ENCODE data around the gene MDM1.

The MDM1 gene

DNA sequence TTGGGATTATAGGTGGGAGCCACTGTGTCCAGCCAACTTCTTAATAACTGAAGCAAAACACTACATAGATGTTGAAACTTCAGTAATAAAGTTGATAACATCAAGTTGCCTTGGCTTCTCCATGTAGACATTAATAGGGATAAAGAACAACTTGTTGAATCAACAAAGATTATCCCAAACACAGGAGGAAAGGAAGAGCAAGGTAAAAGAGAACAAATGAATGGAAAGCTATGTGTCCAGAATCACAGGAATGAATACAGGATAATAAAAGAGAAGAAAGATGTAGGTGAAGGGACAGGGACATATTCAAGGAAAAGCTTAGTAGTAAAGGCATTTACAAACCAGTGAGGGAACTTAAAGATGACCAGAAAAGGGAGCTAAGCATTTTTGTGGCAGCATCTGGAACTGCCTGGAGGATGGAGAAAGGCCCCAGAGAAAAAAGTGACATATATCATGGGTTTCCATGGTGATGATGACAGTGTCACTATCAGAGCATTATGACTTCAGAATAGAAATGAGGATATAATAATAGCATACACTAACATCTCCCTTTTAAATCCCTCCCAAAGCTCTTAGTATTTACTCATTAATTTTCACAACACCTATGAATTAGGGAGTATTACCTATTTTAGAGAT is 24.0 kb upstream of the MDM1 start:
- FAIRE-seq (no peak), DNase-seq (ENCODE audit: insufficient read length, low spot score) (no peak)
- TF ChIP-seq, protein P1, sequence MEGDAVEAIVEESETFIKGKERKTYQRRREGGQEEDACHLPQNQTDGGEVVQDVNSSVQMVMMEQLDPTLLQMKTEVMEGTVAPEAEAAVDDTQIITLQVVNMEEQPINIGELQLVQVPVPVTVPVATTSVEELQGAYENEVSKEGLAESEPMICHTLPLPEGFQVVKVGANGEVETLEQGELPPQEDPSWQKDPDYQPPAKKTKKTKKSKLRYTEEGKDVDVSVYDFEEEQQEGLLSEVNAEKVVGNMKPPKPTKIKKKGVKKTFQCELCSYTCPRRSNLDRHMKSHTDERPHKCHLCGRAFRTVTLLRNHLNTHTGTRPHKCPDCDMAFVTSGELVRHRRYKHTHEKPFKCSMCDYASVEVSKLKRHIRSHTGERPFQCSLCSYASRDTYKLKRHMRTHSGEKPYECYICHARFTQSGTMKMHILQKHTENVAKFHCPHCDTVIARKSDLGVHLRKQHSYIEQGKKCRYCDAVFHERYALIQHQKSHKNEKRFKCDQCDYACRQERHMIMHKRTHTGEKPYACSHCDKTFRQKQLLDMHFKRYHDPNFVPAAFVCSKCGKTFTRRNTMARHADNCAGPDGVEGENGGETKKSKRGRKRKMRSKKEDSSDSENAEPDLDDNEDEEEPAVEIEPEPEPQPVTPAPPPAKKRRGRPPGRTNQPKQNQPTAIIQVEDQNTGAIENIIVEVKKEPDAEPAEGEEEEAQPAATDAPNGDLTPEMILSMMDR (IDR thresholded peaks at IDR 0.05; ENCODE audit: insufficient read depth, missing control alignments), result no peak

DNA sequence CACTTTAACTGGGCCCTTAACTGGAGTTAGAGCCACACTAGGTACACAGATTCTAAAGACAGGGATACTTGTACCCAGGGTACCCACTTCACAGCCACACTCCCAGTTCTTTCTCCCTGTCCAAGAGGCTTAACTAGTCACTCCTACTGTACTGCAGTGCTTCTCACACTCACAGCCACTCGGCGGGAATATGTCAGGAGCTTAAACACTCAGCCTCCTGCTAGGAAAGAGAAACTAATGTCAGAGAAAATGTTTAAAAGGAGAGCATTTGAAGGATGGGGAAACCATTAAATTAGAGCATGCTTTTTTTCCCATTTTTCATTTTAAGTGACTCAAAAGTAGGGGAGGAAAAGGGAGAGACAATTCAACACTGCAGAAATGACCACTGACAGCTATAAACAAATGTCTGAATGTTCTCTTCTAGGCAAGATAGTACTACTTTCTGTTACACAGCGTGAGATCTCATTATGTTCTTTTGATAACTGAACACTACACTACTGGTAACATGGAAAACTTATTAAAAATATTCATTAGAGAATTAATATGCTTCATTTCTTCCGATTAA is 22.9 kb upstream of the MDM1 start:
- no peak for FAIRE-seq
- TF ChIP-seq, protein P1 (IDR thresholded peaks at IDR 0.05; ENCODE audit: insufficient read depth, missing control alignments), result no peak
- DNase-seq (ENCODE audit: insufficient read length, low spot score), result no peak

DNA sequence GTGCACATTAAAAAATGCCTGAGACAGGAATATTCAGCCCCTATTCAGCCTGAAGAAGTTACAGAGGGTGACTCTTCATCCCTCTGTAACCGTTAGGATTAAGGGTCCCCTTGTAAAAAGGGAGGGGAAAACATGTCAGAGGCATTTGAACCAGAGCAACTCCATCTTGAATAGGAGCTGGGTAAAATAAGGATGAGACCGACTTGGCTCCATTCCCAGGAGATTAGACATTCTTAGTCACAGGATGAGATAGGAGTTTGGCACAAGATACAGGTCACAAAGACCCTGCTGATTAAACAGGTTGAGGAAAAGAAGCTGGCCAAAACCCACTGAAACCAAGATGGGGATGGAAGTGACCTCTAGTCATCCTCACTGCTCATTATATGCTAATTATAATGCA is 19.9 kb upstream of the MDM1 start:
- FAIRE-seq, result no peak
- DNase-seq (ENCODE audit: insufficient read length, low spot score), result no peak
- TF ChIP-seq, protein P1 (IDR thresholded peaks at IDR 0.05; ENCODE audit: insufficient read depth, missing control alignments), result no peak

DNA sequence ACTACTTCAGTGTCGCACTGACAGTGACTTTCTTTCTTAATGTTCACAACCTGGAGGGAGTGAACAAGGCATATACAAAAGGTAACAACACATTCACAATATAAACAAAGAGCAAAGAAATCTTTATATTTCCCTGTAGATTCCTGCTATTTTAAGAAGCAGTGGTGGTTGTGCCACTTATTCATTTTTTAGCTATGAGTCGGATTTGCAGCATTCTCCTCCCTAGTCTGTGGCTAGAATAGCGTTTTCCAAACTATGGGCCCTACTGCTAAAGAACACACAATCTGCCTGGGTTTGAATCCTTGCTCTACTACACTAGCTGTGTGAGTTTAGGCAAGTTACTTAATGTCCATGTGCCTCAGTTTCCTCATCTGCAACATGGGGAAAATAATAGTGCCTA is 18.6 kb upstream of the MDM1 start:
- no peak for FAIRE-seq
- TF ChIP-seq, protein P1 (IDR thresholded peaks at IDR 0.05; ENCODE audit: insufficient read depth, missing control alignments), result no peak
- DNase-seq (ENCODE audit: insufficient read length, low spot score), result no peak

DNA sequence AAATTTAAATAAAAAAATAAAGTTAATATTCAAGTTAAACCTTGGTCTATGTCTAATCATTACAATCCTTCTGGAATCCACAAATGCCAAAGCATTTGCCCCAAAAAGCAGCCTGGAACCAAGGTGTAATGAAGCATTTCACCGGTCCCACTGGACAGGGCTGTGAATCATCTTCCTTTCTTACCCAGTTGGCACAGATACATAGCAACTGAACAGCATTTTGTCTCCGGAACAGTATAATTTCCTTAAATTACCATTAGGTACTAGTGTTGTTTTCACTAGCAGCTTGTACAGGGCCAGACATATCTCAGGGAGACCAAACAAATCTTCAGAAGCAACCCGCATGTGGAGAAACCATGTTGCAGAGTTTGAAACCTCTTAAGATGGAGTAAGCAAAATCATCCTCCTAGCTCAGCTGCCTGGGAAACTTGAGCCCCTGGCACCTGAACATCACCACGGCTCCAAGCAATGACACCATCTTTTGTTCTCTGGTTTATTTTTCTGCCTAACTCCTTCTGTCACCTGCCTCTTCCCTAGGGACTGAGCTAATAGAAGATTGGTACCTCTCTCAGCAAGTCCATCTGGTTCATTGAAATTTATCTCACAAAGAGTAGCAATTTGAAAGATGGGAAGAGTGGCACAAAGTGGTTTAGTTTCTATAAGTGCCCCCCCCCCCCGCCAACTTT is 17.9 kb upstream of the MDM1 start:
- FAIRE-seq (no peak), DNase-seq (ENCODE audit: insufficient read length, low spot score) (no peak)
- TF ChIP-seq, protein P1 (IDR thresholded peaks at IDR 0.05; ENCODE audit: insufficient read depth, missing control alignments), result no peak

DNA sequence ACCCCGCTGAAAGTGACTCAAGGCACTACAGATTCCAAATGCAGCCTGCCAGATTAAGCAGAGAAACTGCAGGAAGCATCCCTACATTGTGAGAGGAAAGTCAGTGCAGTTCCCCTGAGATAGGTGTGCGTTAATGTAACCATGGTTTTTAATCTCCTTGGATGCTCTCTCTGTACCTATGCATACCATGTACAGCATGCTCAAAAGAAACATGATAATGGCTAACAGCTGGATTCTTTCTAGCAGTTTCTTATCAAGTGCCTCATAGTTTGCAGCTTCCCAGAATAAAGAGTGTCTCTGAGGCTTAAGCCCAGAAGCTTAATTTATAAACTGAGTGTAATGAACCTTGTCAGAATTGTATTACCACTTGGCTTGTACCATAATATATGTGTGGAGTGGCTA is 17.1 kb upstream of the MDM1 start:
- TF ChIP-seq, protein P1 (IDR thresholded peaks at IDR 0.05; ENCODE audit: insufficient read depth, missing control alignments), result no peak
- DNase-seq (ENCODE audit: insufficient read length, low spot score) (no peak), FAIRE-seq (no peak)

DNA sequence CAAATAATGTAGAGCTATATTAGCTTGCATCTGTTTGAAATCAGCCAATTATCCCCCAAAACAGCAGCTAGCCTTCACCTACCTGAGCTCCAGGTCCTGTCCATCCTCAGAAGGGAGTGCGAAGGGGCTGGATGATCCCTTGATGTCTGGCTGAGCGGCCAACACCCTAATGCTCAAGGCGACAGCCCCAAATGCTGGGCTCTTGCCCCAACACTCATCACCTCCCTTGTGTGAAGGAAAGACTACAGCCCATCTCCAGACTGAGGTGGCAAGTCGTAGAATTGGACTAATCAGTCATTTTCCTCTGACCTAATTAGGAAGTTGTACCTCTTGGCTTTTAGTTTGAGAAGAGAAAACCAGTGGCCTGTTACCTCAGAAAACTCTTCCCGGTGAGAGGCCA is 16.3 kb upstream of the MDM1 start:
- TF ChIP-seq, protein P1 (IDR thresholded peaks at IDR 0.05; ENCODE audit: insufficient read depth, missing control alignments), result no peak
- FAIRE-seq (no peak), DNase-seq (ENCODE audit: insufficient read length, low spot score) (no peak)

Measured in D721Med (cell line).